GM12864 (cell line): ENCODE results near the gene TP53.

Source experiments
- DNase-seq: peaks from one replicate; pipeline ENCODE4 v3.0.0-alpha.2; 2011; ENCODE audit warnings: low read depth
- H3K4me3 ChIP-seq: 2 replicates; pipeline ENCODE4 v1.5.1; 2011; ENCODE audit warnings: mild to moderate bottlenecking, low read depth, low read length, control low read depth
- CTCF ChIP-seq: IDR thresholded peaks from 2 replicates; pipeline ENCODE4 v1.5.1; 2011; ENCODE audit warnings: low read depth, mild to moderate bottlenecking, moderate library complexity, low read length, control low read depth, inconsistent platforms; ENCODE audit errors: missing control alignments

The TP53 gene

GRCh38 chr17:7687072-7687907, at the start of gene TP53:
Gene TP53 (minus strand): TSS chr17:7687490. CDS start chr17:7676594, 10,896 bp downstream.
- TF ChIP-seq CTCF = no peak
- H3K4me3 ChIP-seq = peak within 1 kb of the TSS; percentile 99
- peak; percentile 88 for DNase-seq

- DNase-seq = no peak
- no peak overlapping the region for H3K4me3 ChIP-seq
- no peak for TF ChIP-seq CTCF
Measured at GRCh38 chr17:7732981-7733539, 45.8 kb upstream of the TP53 start.

- TF ChIP-seq CTCF = no peak
- DNase-seq = no peak
- no peak overlapping the region for H3K4me3 ChIP-seq
Measured at GRCh38 chr17:7729816-7730215, 42.5 kb upstream of the TP53 start.

- no peak for TF ChIP-seq CTCF
- no peak overlapping the region for H3K4me3 ChIP-seq
- no peak for DNase-seq
Measured at GRCh38 chr17:7727886-7728285, 40.6 kb upstream of the TP53 start.

GRCh38 chr17:7721612-7722011, 34.3 kb upstream of the TP53 start:
- DNase-seq = no peak
- TF ChIP-seq CTCF = no peak
- no peak overlapping the region for H3K4me3 ChIP-seq

- no peak overlapping the region for H3K4me3 ChIP-seq
- TF ChIP-seq CTCF = no peak
- DNase-seq = no peak
Measured at GRCh38 chr17:7720125-7720524, 32.8 kb upstream of the TP53 start.
